Measurements from ENCODE around the gene PDE7B. TPM values are rescaled to one million over a fixed set of nuclear protein-coding genes. Genes with fewer than 3 reads are reported as not detected.

PDE7B gene
- total RNA-seq, 3 donors from 2014 or later, result 2.1 to 4.0 (median 2.2) TPM

- no peak for ATAC-seq
- intact Hi-C loops (cut with DNase I, micrococcal nuclease), result no loop called here
- H3K9me3 ChIP-seq, result no peaks in the 10 kb centered on the region
Measured at GRCh38 chr6:135888818-135889217, 37.3 kb downstream of the PDE7B start.

GRCh38 chr6:135890876-135891275 is 39.4 kb downstream of the PDE7B start:
- no peak for TF ChIP-seq CTCF (IDR thresholded peaks at IDR 0.05)
- H3K9me3 ChIP-seq, result no peaks in the 10 kb centered on the region
- intact Hi-C loops (cut with DNase I, micrococcal nuclease), result no loop called here
- H3K36me3 ChIP-seq (ENCODE audit: low read depth), result no peaks in the 10 kb centered on the region
- DNase-seq (no peak), ATAC-seq (no peak)
- H3K4me1 ChIP-seq (ENCODE audit: low read depth), result no peaks in the 10 kb centered on the region
- no peak overlapping the region for H3K4me3 ChIP-seq

More at GRCh38 chr6:135888818-135889217, 37.3 kb downstream of the PDE7B start:
- no peak for DNase-seq
- H3K4me3 ChIP-seq, result no peak overlapping the region
- TF ChIP-seq CTCF (IDR thresholded peaks at IDR 0.05), result no peak
- H3K36me3 ChIP-seq (ENCODE audit: low read depth), result no peaks in the 10 kb centered on the region
- H3K4me1 ChIP-seq (ENCODE audit: low read depth), result no peaks in the 10 kb centered on the region

GRCh38 chr6:135891710-135892109 is 40.2 kb downstream of the PDE7B start:
- H3K9me3 ChIP-seq, result no peaks in the 10 kb centered on the region
- no peaks in the 10 kb centered on the region for H3K36me3 ChIP-seq (ENCODE audit: low read depth)
- DNase-seq (no peak), ATAC-seq (no peak)
- intact Hi-C loops (cut with DNase I, micrococcal nuclease), result no loop called here
- TF ChIP-seq CTCF (IDR thresholded peaks at IDR 0.05), result no peak
- no peak overlapping the region for H3K4me3 ChIP-seq
- no peaks in the 10 kb centered on the region for H3K4me1 ChIP-seq (ENCODE audit: low read depth)

- ATAC-seq (no peak), DNase-seq (no peak)
- Histone ChIP-seq H3K4me3 (no peak overlapping the region), H3K36me3 (ENCODE audit: low read depth) (no peaks in the 10 kb centered on the region), H3K4me1 (ENCODE audit: low read depth) (no peaks in the 10 kb centered on the region), H3K9me3 (no peaks in the 10 kb centered on the region)
- no peak for TF ChIP-seq CTCF (IDR thresholded peaks at IDR 0.05)
- intact Hi-C loops (cut with DNase I, micrococcal nuclease), result no loop called here
Measured at GRCh38 chr6:135895231-135895911, 43.9 kb downstream of the PDE7B start.

- no peaks in the 10 kb centered on the region for H3K36me3 ChIP-seq (ENCODE audit: low read depth)
- no peaks in the 10 kb centered on the region for H3K9me3 ChIP-seq
- intact Hi-C loops (cut with DNase I, micrococcal nuclease), result no loop called here
- ATAC-seq (no peak), DNase-seq (no peak)
- no peak overlapping the region for H3K4me3 ChIP-seq
- TF ChIP-seq CTCF (IDR thresholded peaks at IDR 0.05), result no peak
- H3K4me1 ChIP-seq (ENCODE audit: low read depth), result no peaks in the 10 kb centered on the region
Measured at GRCh38 chr6:135897087-135897486, 45.6 kb downstream of the PDE7B start.

Measured in mucosa of descending colon (tissue), 3 donors.